Measurements from ENCODE around the gene NKIRAS1. TPM values are rescaled to one million over a fixed set of nuclear protein-coding genes. Genes with fewer than 3 reads are reported as not detected.

NKIRAS1 gene
- total RNA-seq, 2 experiments from 2014 or later = 4.0 to 4.7 TPM

DNA sequence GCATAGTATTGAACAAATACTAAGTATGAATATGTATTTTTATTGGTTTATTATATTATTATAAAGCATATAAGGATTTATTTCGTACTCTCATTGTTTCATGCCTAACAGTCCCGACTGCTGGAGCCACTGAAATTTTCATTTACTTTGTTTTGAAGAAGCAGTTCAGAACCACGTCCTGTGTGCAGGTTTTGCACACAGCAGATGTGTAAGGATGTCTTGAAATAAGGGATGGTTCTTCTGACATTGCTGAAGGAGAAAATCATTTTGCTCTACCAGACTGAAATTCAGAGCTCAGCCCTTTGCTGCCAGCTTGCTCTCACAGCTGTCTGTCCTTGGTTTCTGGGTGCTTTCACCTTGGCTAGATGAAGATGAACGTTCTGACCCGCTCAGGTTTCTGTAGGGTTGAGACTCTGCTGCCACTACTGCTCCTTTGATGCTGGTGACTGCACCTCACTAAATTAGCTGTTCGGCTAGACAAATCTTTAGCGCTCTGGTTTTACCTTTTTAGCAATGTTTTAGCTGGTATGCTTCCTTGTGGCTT, 56.9 kb downstream of the NKIRAS1 start:
- peaks cover 32% of the 10 kb centered on the region for H4K20me1 ChIP-seq (ENCODE audit: insufficient read depth, low read length)
- H3K4me2 ChIP-seq (ENCODE audit: low read length) = no peak overlapping the region
- no peaks in the 10 kb centered on the region for H3K9me2 ChIP-seq (ENCODE audit: insufficient read depth, low read length)
- CTCF ChIA-PET (ENCODE audit: unreplicated experiment) = no interaction called here
- no TSS peak for BruUV-seq (replicated peaks)
- POLR2A ChIA-PET = no interaction called here
- DNase-seq (ENCODE audit: low spot score) = no peak
- no peak overlapping the region for H3K4me3 ChIP-seq (ENCODE audit: low read depth, low read length, poor library complexity, severe bottlenecking)
- H3K36me3 ChIP-seq (ENCODE audit: insufficient read depth, low read length) = peaks cover 16% of the 10 kb centered on the region; the same call in 1 of the 2 replicates
- H3K79me2 ChIP-seq (ENCODE audit: insufficient read depth, low read depth, low read length) = peaks cover 49% of the 10 kb centered on the region
- no peak overlapping the region for H2AFZ ChIP-seq (ENCODE audit: low read length)
- TF ChIP-seq, protein P1, sequence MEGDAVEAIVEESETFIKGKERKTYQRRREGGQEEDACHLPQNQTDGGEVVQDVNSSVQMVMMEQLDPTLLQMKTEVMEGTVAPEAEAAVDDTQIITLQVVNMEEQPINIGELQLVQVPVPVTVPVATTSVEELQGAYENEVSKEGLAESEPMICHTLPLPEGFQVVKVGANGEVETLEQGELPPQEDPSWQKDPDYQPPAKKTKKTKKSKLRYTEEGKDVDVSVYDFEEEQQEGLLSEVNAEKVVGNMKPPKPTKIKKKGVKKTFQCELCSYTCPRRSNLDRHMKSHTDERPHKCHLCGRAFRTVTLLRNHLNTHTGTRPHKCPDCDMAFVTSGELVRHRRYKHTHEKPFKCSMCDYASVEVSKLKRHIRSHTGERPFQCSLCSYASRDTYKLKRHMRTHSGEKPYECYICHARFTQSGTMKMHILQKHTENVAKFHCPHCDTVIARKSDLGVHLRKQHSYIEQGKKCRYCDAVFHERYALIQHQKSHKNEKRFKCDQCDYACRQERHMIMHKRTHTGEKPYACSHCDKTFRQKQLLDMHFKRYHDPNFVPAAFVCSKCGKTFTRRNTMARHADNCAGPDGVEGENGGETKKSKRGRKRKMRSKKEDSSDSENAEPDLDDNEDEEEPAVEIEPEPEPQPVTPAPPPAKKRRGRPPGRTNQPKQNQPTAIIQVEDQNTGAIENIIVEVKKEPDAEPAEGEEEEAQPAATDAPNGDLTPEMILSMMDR (conservative IDR thresholded peaks at IDR 0.05; ENCODE audit: low read length) = no peak
- no peak for TF ChIP-seq EZH2phosphoT487 (IDR thresholded peaks at IDR 0.05; ENCODE audit: borderline replicate concordance, low read depth, low read length)
- peaks cover 29% of the 10 kb centered on the region for H3K4me1 ChIP-seq (ENCODE audit: insufficient read depth, low read length, poor library complexity, severe bottlenecking)
- no peak overlapping the region for H3K27ac ChIP-seq (ENCODE audit: low read depth, low read length, poor library complexity, severe bottlenecking)
- no peaks in the 10 kb centered on the region for H3K9me3 ChIP-seq (ENCODE audit: low read length)
- intact Hi-C loops (cut with micrococcal nuclease; ENCODE audit: unreplicated experiment) = loop anchor here (5.0 kb wide), 1 partner anchor 48 kb away; no protein-coding TSS in a partner anchor

DNA sequence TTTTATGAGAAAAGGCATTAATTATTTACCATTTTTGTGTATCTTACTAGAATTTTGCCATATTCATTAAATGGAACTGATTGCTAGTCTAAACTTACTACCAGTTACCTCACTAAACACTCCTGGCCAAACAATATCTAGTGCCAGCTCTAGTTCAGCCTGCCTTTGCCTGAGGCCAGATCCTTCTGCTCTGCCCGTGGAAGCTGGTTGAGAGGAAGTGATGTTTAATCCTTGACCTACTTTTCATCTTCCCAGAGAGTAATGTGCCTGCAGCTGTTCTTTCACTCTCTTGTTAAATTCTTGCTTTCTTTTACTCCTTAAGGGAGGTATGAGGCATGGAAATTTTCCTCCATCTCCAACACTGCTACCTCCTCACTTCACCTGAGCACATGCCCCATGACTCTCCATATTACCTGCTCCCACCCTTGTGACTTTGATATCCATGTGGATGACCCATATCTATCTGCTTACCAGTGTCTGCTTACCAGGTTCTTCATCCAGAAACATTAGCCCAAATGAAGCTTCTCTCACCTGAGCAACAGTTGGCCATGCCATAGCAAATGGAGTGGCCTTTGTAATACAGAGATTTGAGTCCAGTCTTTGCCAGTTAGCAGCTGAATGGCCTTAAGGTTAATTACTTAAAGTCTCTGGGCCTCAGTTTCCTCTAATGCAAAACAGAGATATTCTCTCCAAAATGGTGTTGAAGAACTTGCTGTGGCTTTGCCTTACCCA, 57.6 kb downstream of the NKIRAS1 start:
- no peak for DNase-seq (ENCODE audit: low spot score)
- H3K4me2 ChIP-seq (ENCODE audit: low read length) = no peak overlapping the region
- CTCF ChIA-PET (ENCODE audit: unreplicated experiment) = no interaction called here
- no TSS peak for BruUV-seq (replicated peaks)
- no peaks in the 10 kb centered on the region for H3K9me2 ChIP-seq (ENCODE audit: insufficient read depth, low read length)
- peaks cover 11% of the 10 kb centered on the region; the same call in 1 of the 2 replicates for H3K36me3 ChIP-seq (ENCODE audit: insufficient read depth, low read length)
- peaks cover 29% of the 10 kb centered on the region for H3K4me1 ChIP-seq (ENCODE audit: insufficient read depth, low read length, poor library complexity, severe bottlenecking)
- H3K79me2 ChIP-seq (ENCODE audit: insufficient read depth, low read depth, low read length) = peaks cover 55% of the 10 kb centered on the region
- no peak overlapping the region for H3K27ac ChIP-seq (ENCODE audit: low read depth, low read length, poor library complexity, severe bottlenecking)
- no peak overlapping the region for H3K4me3 ChIP-seq (ENCODE audit: low read depth, low read length, poor library complexity, severe bottlenecking)
- no peaks in the 10 kb centered on the region for H3K9me3 ChIP-seq (ENCODE audit: low read length)
- TF ChIP-seq EZH2phosphoT487 (IDR thresholded peaks at IDR 0.05; ENCODE audit: borderline replicate concordance, low read depth, low read length) = no peak
- TF ChIP-seq, protein P1 (conservative IDR thresholded peaks at IDR 0.05; ENCODE audit: low read length) = no peak
- H4K20me1 ChIP-seq (ENCODE audit: insufficient read depth, low read length) = peaks cover 32% of the 10 kb centered on the region
- POLR2A ChIA-PET = interaction anchor here (0.6 to 1.7 kb wide), 6 partner anchors 11 to 206 kb away, joined by 3 to 16 read pairs (median 4); no protein-coding TSS in a partner anchor
- intact Hi-C loops (cut with micrococcal nuclease; ENCODE audit: unreplicated experiment) = loop anchor here (5.0 kb wide), 1 partner anchor 47 kb away; no protein-coding TSS in a partner anchor
- no peak overlapping the region for H2AFZ ChIP-seq (ENCODE audit: low read length)

All from OCI-LY7 (cell line).